ENCODE data around the gene EYA2.

The EYA2 gene

GRCh38 chr20:46984405-46984804, 89.8 kb downstream of the EYA2 start:
- no peak for DNase-seq

GRCh38 chr20:46985250-46985649, 90.6 kb downstream of the EYA2 start:
- no peak for DNase-seq

- DNase-seq: no peak
These were observed 91.0 kb downstream of the EYA2 start for GRCh38 chr20:46985671-46986070.

GRCh38 chr20:46987001-46987400, 92.4 kb downstream of the EYA2 start:
- no peak for DNase-seq

GRCh38 chr20:46990017-46990595, 95.5 kb downstream of the EYA2 start:
- peak; percentile 11 for DNase-seq

GRCh38 chr20:46990596-46991104, 96.0 kb downstream of the EYA2 start:
- no peak for DNase-seq

GRCh38 chr20:46991168-46991567, 96.5 kb downstream of the EYA2 start:
- DNase-seq: no peak

GRCh38 chr20:46991880-46992639, 97.4 kb downstream of the EYA2 start:
- no peak for DNase-seq

GRCh38 chr20:46992640-46993035, 98.0 kb downstream of the EYA2 start:
- DNase-seq: no peak

- no peak for DNase-seq
These were observed 98.9 kb downstream of the EYA2 start for GRCh38 chr20:46993465-46994095.

- DNase-seq: peak; percentile 84
These were observed 99.7 kb downstream of the EYA2 start for GRCh38 chr20:46994341-46994740.

GRCh38 chr20:46995561-46996142, 101.0 kb downstream of the EYA2 start:
- DNase-seq: no peak

GRCh38 chr20:46997187-46997586, 102.5 kb downstream of the EYA2 start:
- DNase-seq: no peak

GRCh38 chr20:46998477-46999240, 104.0 kb downstream of the EYA2 start:
- DNase-seq: no peak

GRCh38 chr20:46999801-47000465, 105.3 kb downstream of the EYA2 start:
- DNase-seq: no peak

GRCh38 chr20:47003223-47003622, 108.6 kb downstream of the EYA2 start:
- DNase-seq: no peak

- DNase-seq: no peak
These were observed 109.5 kb downstream of the EYA2 start for GRCh38 chr20:47004179-47004578.

GRCh38 chr20:47007826-47008655, 113.4 kb downstream of the EYA2 start:
- DNase-seq: no peak

GRCh38 chr20:47008842-47009518, 114.3 kb downstream of the EYA2 start:
- no peak for DNase-seq

GRCh38 chr20:47009784-47010183, 115.1 kb downstream of the EYA2 start:
- no peak for DNase-seq

GRCh38 chr20:47011984-47012383, 117.3 kb downstream of the EYA2 start:
- no peak for DNase-seq
